Measurements from ENCODE around the gene OR1L4.

Gene OR1L4, protein sequence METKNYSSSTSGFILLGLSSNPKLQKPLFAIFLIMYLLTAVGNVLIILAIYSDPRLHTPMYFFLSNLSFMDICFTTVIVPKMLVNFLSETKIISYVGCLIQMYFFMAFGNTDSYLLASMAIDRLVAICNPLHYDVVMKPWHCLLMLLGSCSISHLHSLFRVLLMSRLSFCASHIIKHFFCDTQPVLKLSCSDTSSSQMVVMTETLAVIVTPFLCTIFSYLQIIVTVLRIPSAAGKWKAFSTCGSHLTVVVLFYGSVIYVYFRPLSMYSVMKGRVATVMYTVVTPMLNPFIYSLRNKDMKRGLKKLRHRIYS

GRCh38 chr9:122723690-122724089 lies at the start of gene OR1L4:
Gene OR1L4 (plus strand): TSS chr9:122723990. CDS start chr9:122723990, 0 bp downstream.
- no peak for DNase-seq

DNA sequence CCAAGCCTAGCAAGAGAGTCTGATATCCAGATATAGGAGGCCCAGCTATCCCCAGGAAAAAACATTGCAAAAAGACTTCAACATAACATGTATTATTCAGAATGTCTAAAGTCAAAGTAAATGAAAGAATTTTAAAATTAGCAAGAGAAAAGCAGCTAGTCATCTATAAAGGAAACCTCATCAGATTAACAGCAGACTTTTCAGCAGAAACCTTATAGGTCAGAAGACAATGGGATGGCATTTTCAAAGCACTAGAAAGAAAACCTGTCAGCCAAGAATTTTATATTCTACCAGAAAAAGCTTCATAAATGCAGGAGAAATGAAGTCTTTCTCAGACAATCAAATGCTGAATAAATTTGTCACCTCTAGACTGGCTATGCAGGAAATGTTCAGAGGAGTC lies 38.9 kb upstream of the OR1L4 start:
- no peak for DNase-seq

- DNase-seq: no peak
Measured at GRCh38 chr9:122695696-122696095, 28.1 kb upstream of the OR1L4 start.

- DNase-seq: no peak
Measured at GRCh38 chr9:122718038-122718437, 5.8 kb upstream of the OR1L4 start.

- no peak for DNase-seq
Measured at GRCh38 chr9:122719218-122719617, 4.6 kb upstream of the OR1L4 start.

GRCh38 chr9:122742003-122742402 lies 18.2 kb downstream of the OR1L4 start, which contains the start of gene OR1L6:
Gene OR1L6 (plus strand): TSS chr9:122742303. CDS start chr9:122749848, 7,545 bp downstream.
- DNase-seq: no peak

- no peak for DNase-seq
Measured at GRCh38 chr9:122754825-122755224, 31.0 kb downstream of the OR1L4 start.

- DNase-seq: no peak
Measured at GRCh38 chr9:122767817-122768216, 44.0 kb downstream of the OR1L4 start.
